ENCODE measurements around the gene MLPH. TPM values are rescaled to one million over a fixed set of nuclear protein-coding genes. Genes with fewer than 3 reads are reported as not detected.

MLPH gene
- total and polyA plus RNA-seq, 2 of the 4 experiments (the other 2 are of a cell fraction), result 13.8 to 21.6 TPM

DNA sequence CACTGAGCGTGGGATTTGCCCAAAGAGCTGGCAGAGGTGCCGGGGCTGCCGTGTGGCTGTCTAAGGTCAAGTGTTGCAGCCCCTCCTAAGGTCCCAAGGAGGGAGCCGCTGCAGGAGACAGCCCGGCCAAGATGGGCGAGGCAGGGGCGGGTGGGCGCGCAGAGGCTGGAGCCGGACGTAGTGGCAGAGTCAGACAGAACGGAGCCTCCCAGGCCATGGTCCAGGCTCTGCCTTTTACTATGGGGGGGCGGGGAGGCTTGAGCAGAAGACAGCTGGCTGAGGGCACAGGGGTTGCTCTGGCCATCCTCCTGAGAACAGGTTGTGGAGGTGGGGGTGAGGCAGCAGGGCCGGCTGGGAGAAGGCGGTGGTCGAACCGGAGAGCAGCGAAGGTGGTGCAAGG, 51.9 kb downstream of the MLPH start:
- Histone ChIP-seq H2AK9ac (replicated peaks; ENCODE audit: low read depth, low read length, poor library complexity) (no peak overlapping the region), H3K36me3 (ENCODE audit: control insufficient read depth, insufficient read depth, low read length) (no peaks in the 10 kb centered on the region), H3K4ac (ENCODE audit: low read depth, low read length) (no peak overlapping the region), H3K9me1 (ENCODE audit: insufficient read depth, low read length) (peaks cover 6% of the 10 kb centered on the region), H3K4me1 (ENCODE audit: control insufficient read depth, insufficient read depth, low read length) (peaks cover 4% of the 10 kb centered on the region; the same call in 1 of the 2 replicates), H2BK15ac (ENCODE audit: low read depth, low read length) (no peak overlapping the region), H3K14ac (replicated peaks; ENCODE audit: low read depth, low read length) (no peak overlapping the region), H4K91ac (ENCODE audit: insufficient read depth, low read depth, low read length) (no peak overlapping the region), H4K20me1 (ENCODE audit: insufficient read depth, low read length) (no peaks in the 10 kb centered on the region; the same call in 1 of the 2 replicates), H3K79me1 (ENCODE audit: low read depth in 1 of 2, low read length in 2 of 2) (no peaks in the 10 kb centered on the region; a peak in 1 of 4 replicates), H4K8ac (ENCODE audit: low read depth in 2 of 2, low read length in 2 of 2) (no peak overlapping the region), H3K4me3 (ENCODE audit: insufficient read depth, low read depth, low read length) (no peak overlapping the region), H3K56ac (ENCODE audit: extremely low read depth, insufficient read depth, low read length) (no peak overlapping the region), H2BK120ac (ENCODE audit: low read depth, low read length) (no peak overlapping the region), H2BK5ac (ENCODE audit: low read depth, low read length, poor library complexity, severe bottlenecking) (no peak overlapping the region), H2AK5ac (ENCODE audit: low read depth, low read length) (no peak overlapping the region), H4K5ac (ENCODE audit: low read depth, low read length) (no peak overlapping the region), H3K4me2 (ENCODE audit: low read depth, low read length) (no peak overlapping the region), H2AFZ (replicated peaks; ENCODE audit: low read length, poor library complexity) (no peak overlapping the region), H3K27me3 (ENCODE audit: control insufficient read depth, insufficient read depth, low read length) (no peaks in the 10 kb centered on the region), H2BK20ac (ENCODE audit: low read depth, low read length) (no peak overlapping the region), H3K9me3 (ENCODE audit: control insufficient read depth, insufficient read depth, low read length) (no peaks in the 10 kb centered on the region), H3K18ac (ENCODE audit: low read depth, low read length) (no peak overlapping the region), H3K9ac (ENCODE audit: low read depth, low read length) (no peak overlapping the region), H3K27ac (ENCODE audit: insufficient read depth, low read length) (no peak overlapping the region), H3K23ac (ENCODE audit: low read depth, low read length) (no peak overlapping the region)
- intact Hi-C loops (cut with micrococcal nuclease) (no loop called here), in situ Hi-C loops (cut with MboI; ENCODE audit: low sequenced_read_pairs) (no loop called here), dilution Hi-C loops (cut with HindIII; ENCODE audit: low sequenced_read_pairs, unreplicated experiment) (no loop called here)
- BruUV-seq (replicated peaks), result no TSS peak
- ATAC-seq (ENCODE audit: low read depth), result no peak
- no peak for DNase-seq
- TF ChIP-seq FOS (IDR thresholded peaks at IDR 0.05; ENCODE audit: low read depth, low read length) (no peak), RFX5 (IDR thresholded peaks at IDR 0.05; ENCODE audit: low read depth, low read length) (no peak), MXI1 (IDR thresholded peaks at IDR 0.05; ENCODE audit: borderline replicate concordance, low read depth, low read length) (no peak), SMC3 (IDR thresholded peaks at IDR 0.05; ENCODE audit: low read depth, low read length) (no peak), CTCF (conservative IDR thresholded peaks at IDR 0.05; ENCODE audit: low read depth, low read length) (no peak)
- 89% methylated on average over 13 of the region's 18 CpGs; no CpG with 5 or more reads in 1 of the 2 experiments for WGBS, 2 experiments (ENCODE audit: extremely low coverage in 2 of 2, insufficient read length in 1 of 2)
- ChIA-PET CTCF (no interaction called here), POLR2A (ENCODE audit: unreplicated experiment) (no interaction called here)

Data from IMR-90 (cell line).